Measurements from ENCODE around the gene CEP135. TPM values are rescaled to one million over a fixed set of nuclear protein-coding genes. Genes with fewer than 3 reads are reported as not detected.
A peak's percentile ranks its signal among the peaks of the same experiment; 100 is the strongest.
"Not testable (repeated sequence)": the region's sequence is repeated elsewhere in the genome, so short reads cannot be mapped to it uniquely, and the experiment has no call there.

Gene CEP135
- total RNA-seq, 2 experiments from 2014 or later = 15.5 to 16.8 TPM

DNA sequence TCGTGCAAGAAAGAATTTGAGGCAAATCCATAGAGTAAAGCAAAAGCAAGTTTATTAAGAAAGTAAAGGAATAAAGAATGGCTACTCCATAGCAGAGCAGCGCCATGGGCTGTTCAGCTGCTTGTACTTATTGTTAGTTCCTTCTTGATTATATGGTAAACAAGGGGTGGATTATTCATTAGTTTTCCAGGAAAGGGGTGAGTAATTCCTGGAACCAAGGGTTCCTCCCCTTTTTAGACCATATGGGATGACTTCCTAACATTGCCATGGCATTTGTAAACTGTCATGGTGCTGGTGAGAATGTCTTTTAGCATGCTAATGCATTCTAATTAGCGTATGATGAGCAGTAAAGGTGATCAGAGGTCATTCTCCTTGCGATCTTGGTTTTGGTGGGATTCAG is 23.5 kb upstream of the CEP135 start:
- CTCF ChIA-PET = no interaction called here
- POLR2A ChIA-PET = no interaction called here
- no peak overlapping the region for H3K27ac Mint-ChIP-seq
- no peaks in the 10 kb centered on the region for H3K27me3 Mint-ChIP-seq
- H3K4me1 Mint-ChIP-seq (ENCODE audit: low read depth) = no peaks in the 10 kb centered on the region
- DNase-seq = no peak
- intact Hi-C loops (cut with micrococcal nuclease) = no loop called here
- peaks cover 12% of the 10 kb centered on the region for H3K9me3 Mint-ChIP-seq
- H3K4me3 Mint-ChIP-seq = no peak overlapping the region
- no peaks in the 10 kb centered on the region for H3K36me3 Mint-ChIP-seq

DNA sequence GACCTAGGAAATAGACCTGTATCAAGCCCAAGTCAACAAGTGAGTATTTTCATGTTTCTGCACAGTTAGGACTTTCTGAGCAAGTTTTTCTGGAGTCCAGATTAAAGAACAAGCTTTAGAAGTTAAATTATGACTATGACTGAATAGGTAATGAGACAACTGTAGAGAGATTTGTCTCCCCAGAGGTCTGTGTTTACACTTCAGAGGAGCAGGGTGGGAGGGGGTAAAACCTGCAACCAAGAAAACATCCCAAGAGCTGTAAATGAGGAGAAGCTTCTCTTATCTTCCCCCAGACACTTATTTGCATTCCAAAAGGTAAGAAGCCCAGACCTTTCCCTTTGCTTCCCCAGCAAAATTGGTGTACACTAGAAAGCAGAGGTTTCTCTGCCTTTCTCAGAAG is 22.1 kb upstream of the CEP135 start:
- H3K27me3 Mint-ChIP-seq = no peaks in the 10 kb centered on the region
- ChIA-PET POLR2A (no interaction called here), CTCF (no interaction called here)
- H3K4me1 Mint-ChIP-seq (ENCODE audit: low read depth) = no peaks in the 10 kb centered on the region
- H3K27ac Mint-ChIP-seq = no peak overlapping the region
- no peak overlapping the region for H3K4me3 Mint-ChIP-seq
- intact Hi-C loops (cut with micrococcal nuclease) = no loop called here
- peaks cover 12% of the 10 kb centered on the region for H3K9me3 Mint-ChIP-seq
- no peaks in the 10 kb centered on the region for H3K36me3 Mint-ChIP-seq
- no peak for DNase-seq

DNA sequence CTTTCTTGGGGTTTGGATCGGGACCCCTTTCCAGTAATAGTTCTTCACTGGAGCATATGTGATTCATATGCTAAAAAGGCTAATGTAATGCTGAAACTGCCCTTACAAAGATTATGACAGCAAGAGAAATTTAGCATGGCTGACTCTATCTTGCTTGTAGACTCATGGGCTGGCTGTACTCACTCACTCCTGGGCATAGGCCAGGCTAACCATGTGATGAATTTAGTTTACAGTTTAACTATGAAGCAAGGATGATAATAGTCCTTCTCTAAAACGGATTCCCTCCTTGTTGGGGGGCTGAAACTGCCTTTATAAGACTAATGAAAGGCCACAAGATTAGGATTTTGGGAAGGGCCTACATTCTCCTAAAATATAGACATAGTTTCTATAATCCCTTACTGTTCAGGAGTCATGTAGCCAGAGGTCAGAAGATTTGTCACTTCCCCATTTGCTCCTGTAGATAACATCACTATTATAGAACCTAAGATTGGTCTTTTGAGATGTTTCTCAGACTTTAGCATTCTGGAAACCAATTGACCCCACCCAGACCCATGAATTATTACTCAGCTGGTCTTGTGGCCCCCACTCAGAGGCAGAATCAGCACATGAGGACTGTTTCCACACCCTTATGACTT is 20.8 kb upstream of the CEP135 start:
- H3K36me3 Mint-ChIP-seq = no peaks in the 10 kb centered on the region
- H3K4me3 Mint-ChIP-seq = no peak overlapping the region
- intact Hi-C loops (cut with micrococcal nuclease) = no loop called here
- H3K4me1 Mint-ChIP-seq (ENCODE audit: low read depth) = no peaks in the 10 kb centered on the region
- peaks cover 18% of the 10 kb centered on the region for H3K9me3 Mint-ChIP-seq
- CTCF ChIA-PET = no interaction called here
- POLR2A ChIA-PET = no interaction called here
- no peak for DNase-seq
- H3K27ac Mint-ChIP-seq = no peak overlapping the region
- H3K27me3 Mint-ChIP-seq = no peaks in the 10 kb centered on the region

DNA sequence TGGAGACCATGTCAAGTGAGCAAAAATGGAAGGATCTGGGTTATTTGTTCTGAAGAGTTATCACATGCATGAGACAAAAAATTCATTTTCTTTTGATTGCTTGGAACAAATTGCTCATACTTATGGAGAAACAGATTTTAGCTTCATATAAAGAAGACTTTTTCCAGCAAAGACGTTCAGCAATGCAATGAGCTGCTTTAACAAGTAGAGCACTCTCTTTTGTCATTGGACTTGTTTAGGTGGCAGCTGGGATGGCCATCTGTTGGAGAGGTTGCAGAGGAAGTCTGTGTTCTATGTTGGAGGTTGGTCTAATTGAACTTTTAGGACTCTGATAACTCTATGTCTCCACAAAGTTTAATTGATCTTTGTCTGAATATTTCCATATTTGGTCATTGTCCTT is 19.9 kb upstream of the CEP135 start:
- H3K27ac Mint-ChIP-seq = no peak overlapping the region
- H3K4me1 Mint-ChIP-seq (ENCODE audit: low read depth) = no peaks in the 10 kb centered on the region
- POLR2A ChIA-PET = no interaction called here
- H3K27me3 Mint-ChIP-seq = no peaks in the 10 kb centered on the region
- H3K36me3 Mint-ChIP-seq = no peaks in the 10 kb centered on the region
- CTCF ChIA-PET = no interaction called here
- intact Hi-C loops (cut with micrococcal nuclease) = no loop called here
- no peak for DNase-seq
- H3K9me3 Mint-ChIP-seq = peaks cover 23% of the 10 kb centered on the region
- no peak overlapping the region for H3K4me3 Mint-ChIP-seq

DNA sequence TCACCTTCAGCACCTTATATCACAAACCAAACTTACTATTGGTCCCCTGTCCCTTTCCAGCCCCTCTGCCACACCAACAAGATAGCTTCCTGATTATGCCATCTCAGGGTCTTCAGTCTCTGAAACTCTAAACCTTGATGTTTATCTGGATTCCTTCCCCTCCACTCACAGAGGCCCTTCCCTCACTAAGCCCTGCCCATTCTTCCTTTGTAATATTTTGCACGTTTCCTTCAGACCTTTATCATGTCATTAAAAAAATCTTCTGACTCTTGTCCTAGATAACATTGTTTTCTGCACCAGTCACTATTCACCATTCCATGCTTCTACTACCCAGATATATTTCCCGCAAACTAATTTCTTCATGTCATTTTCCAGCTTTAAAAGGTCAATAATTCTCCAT is 17.7 kb upstream of the CEP135 start:
- H3K4me3 Mint-ChIP-seq = no peak overlapping the region
- no peaks in the 10 kb centered on the region for H3K4me1 Mint-ChIP-seq (ENCODE audit: low read depth)
- no peaks in the 10 kb centered on the region for H3K27me3 Mint-ChIP-seq
- intact Hi-C loops (cut with micrococcal nuclease) = no loop called here
- POLR2A ChIA-PET = no interaction called here
- H3K27ac Mint-ChIP-seq = no peak overlapping the region
- H3K36me3 Mint-ChIP-seq = peaks cover 6% of the 10 kb centered on the region
- peaks cover 42% of the 10 kb centered on the region for H3K9me3 Mint-ChIP-seq
- DNase-seq = no peak
- CTCF ChIA-PET = no interaction called here

DNA sequence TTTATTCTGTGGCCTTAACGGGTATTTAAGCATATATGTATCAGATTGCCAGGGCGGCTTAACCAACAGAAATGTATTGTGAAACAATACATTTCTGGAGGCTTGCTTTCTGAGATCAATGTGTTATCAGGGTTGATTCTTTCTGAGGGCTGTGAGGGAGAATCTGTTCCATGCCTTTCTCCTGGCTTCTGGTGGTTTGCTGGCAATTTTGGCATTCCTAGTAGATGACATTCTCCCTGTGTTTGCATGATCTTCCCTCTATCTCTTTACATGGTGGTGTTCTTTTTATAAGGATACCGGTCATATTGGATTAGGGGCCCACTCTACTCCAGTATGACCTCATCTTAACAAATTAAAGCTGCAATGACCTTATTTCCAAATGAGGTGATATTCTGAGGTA is 16.9 kb upstream of the CEP135 start:
- DNase-seq = no peak
- CTCF ChIA-PET = no interaction called here
- Mint-ChIP-seq H3K27ac (no peak overlapping the region), H3K4me3 (no peak overlapping the region), H3K9me3 (peaks cover 50% of the 10 kb centered on the region), H3K36me3 (peaks cover 11% of the 10 kb centered on the region), H3K27me3 (no peaks in the 10 kb centered on the region), H3K4me1 (ENCODE audit: low read depth) (no peaks in the 10 kb centered on the region)
- intact Hi-C loops (cut with micrococcal nuclease) = no loop called here
- POLR2A ChIA-PET = no interaction called here

DNA sequence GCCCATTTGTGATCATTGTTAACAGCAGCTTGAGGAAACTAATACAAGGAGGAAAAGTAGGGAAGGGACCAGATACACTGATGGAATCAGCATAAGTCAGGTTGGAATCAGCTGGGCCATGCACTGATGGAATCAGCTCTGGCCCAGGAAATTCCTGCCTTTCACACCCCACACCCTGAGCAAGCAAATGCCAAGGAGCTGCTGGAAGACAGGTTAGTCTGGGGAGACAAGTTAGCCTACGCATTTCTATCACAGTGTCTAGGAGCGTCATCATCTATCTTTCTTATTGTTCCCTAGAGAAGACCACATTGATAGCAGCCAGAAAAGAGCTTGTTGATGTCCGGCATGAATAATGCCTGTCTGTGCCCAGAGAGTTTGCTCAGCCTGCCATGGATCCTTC is 16.2 kb upstream of the CEP135 start:
- ChIA-PET CTCF (no interaction called here), POLR2A (no interaction called here)
- H3K36me3 Mint-ChIP-seq = peaks cover 14% of the 10 kb centered on the region
- intact Hi-C loops (cut with micrococcal nuclease) = no loop called here
- H3K4me1 Mint-ChIP-seq (ENCODE audit: low read depth) = no peaks in the 10 kb centered on the region
- no peak overlapping the region for H3K27ac Mint-ChIP-seq
- H3K9me3 Mint-ChIP-seq = peaks cover 56% of the 10 kb centered on the region
- no peak for DNase-seq
- H3K4me3 Mint-ChIP-seq = no peak overlapping the region
- H3K27me3 Mint-ChIP-seq = no peaks in the 10 kb centered on the region

DNA sequence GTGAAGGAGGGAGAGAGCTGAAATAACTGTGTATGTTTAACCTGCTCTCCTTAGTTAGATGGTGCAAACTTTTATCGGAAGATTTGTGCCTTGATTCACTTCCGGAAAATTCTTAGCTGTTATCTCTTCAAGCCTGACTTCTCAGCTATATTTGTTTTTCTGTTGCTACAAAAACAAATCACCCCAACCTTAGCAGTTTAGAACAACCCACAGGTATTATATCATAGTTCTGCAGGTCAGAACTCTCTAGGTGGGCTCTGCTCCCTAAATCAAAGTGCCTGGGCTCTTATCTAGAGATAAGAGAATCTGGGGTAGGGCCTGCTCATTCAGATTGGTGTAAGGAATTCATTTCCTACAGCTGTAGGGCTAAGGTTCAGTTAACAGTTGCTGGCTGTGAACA is 15.1 kb upstream of the CEP135 start:
- no peaks in the 10 kb centered on the region for H3K27me3 Mint-ChIP-seq
- H3K4me1 Mint-ChIP-seq (ENCODE audit: low read depth) = no peaks in the 10 kb centered on the region
- peaks cover 25% of the 10 kb centered on the region for H3K36me3 Mint-ChIP-seq
- ChIA-PET POLR2A (no interaction called here), CTCF (no interaction called here)
- no peak overlapping the region for H3K4me3 Mint-ChIP-seq
- H3K27ac Mint-ChIP-seq = no peak overlapping the region
- H3K9me3 Mint-ChIP-seq = peaks cover 62% of the 10 kb centered on the region
- intact Hi-C loops (cut with micrococcal nuclease) = no loop called here
- DNase-seq = no peak

DNA sequence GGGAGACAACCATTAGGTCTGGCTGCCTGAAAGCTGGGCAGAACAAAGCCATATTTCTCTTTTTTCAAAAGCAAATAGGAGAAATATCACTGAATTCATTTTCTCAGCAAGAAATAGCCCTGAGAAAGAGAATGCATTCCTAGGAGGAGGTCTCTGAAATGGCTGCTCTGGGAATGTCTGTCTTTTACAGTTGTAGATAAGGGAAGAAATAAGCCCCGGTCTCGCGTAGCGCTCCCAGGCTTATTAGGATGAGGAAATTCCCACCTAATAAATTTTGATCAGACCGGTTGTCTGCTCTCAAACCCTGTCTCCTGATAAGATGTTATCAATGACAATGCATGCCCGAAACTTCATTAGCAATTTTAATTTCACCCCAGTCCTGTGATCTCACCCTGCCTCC is 12.8 kb upstream of the CEP135 start:
- H3K27ac Mint-ChIP-seq; DNase-seq; H3K4me3 Mint-ChIP-seq; CTCF ChIA-PET; H3K4me1 Mint-ChIP-seq (ENCODE audit: low read depth); intact Hi-C loops (cut with micrococcal nuclease); POLR2A ChIA-PET; H3K27me3 Mint-ChIP-seq: not testable (repeated sequence)
- H3K36me3 Mint-ChIP-seq = peaks cover 45% of the 10 kb centered on the region
- peaks cover 76% of the 10 kb centered on the region for H3K9me3 Mint-ChIP-seq

DNA sequence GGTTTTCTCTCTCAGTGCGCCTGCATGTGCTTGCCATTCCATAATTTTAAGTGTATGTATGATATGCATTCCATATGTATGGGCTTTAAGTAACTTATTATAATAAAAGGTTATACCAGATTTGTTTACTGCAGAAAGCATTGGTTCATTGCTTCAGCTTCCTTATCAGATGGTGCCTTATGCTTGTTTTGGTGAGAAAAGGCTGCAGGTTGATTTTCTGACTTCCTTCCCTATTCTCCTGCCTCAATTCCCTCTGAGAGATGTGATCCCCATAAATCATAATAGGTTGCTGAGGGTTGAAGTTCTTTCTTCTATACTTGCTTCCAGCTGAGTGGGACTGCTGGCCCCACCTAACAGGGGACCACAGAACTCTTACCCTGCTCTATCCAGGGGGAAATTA is 10.3 kb upstream of the CEP135 start:
- DNase-seq = no peak
- Mint-ChIP-seq H3K36me3 (peaks cover 47% of the 10 kb centered on the region), H3K4me3 (no peak overlapping the region), H3K9me3 (peaks cover 80% of the 10 kb centered on the region), H3K27me3 (no peaks in the 10 kb centered on the region), H3K27ac (no peak overlapping the region), H3K4me1 (ENCODE audit: low read depth) (no peaks in the 10 kb centered on the region)
- ChIA-PET POLR2A (interaction anchor here (1.0 kb wide), 1 partner anchor 9 kb away, joined by 4 read pairs; no protein-coding TSS in a partner anchor), CTCF (interaction anchor here (1.0 kb wide), 1 partner anchor 362 kb away, joined by 4 read pairs; no protein-coding TSS in a partner anchor)
- intact Hi-C loops (cut with micrococcal nuclease) = no loop called here

DNA sequence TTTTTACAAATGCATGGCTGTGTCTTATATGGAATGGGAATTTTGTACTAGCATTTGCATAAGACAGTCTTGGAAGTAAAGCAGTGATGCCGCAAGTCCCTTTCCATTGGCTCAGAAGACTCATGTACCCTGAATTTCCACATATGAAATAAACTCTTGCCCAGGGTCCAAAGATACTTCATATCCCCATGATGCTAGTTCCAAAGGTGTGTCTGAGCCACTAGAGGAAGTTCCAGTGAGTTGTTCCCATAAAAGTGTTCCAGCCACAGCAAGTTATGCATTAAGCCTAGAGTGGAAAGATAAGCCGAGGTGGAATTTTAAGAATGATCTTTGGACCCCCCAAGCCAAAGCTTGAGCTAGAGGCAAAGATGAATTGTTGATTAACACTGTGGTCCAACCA is 9.3 kb upstream of the CEP135 start:
- H3K27ac Mint-ChIP-seq = no peak overlapping the region
- no peaks in the 10 kb centered on the region for H3K4me1 Mint-ChIP-seq (ENCODE audit: low read depth)
- ChIA-PET POLR2A (interaction anchor here (1.0 kb wide), 1 partner anchor 8 kb away, joined by 4 read pairs; no protein-coding TSS in a partner anchor), CTCF (interaction anchor here (1.0 kb wide), 1 partner anchor 361 kb away, joined by 4 read pairs; no protein-coding TSS in a partner anchor)
- H3K27me3 Mint-ChIP-seq = no peaks in the 10 kb centered on the region
- no peak overlapping the region for H3K4me3 Mint-ChIP-seq
- intact Hi-C loops (cut with micrococcal nuclease) = no loop called here
- peaks cover 51% of the 10 kb centered on the region for H3K36me3 Mint-ChIP-seq
- peaks cover 80% of the 10 kb centered on the region for H3K9me3 Mint-ChIP-seq
- no peak for DNase-seq

DNA sequence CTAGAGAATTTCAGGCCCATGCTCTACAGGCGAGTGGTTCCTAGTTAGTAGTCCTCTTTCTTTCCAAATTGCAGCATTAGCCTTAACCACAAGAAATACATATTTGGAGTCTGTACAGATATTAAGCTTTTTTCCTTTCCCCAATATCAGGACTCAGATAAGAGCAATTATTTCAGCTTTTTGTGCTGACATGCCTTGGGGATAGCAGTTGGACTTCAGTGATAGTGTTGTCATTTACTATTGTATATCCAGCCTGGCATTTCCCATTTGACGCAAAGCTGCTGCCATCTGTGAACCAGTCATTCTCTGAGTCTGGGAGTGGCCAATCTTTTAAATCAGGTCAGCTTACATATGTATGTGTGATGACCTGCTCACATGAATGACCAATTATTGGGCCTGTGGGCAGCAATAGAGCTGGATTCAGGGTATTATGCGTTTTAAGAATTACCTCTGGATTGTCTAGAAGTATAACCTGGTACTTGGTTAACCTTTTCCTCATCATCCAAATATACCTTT is 6.8 kb upstream of the CEP135 start:
- ChIA-PET CTCF (no interaction called here), POLR2A (no interaction called here)
- no peaks in the 10 kb centered on the region for H3K27me3 Mint-ChIP-seq
- H3K36me3 Mint-ChIP-seq = peaks cover 47% of the 10 kb centered on the region
- no peak for DNase-seq
- peaks cover 9% of the 10 kb centered on the region for H3K4me1 Mint-ChIP-seq (ENCODE audit: low read depth)
- peaks cover 60% of the 10 kb centered on the region for H3K9me3 Mint-ChIP-seq
- no peak overlapping the region for H3K27ac Mint-ChIP-seq
- H3K4me3 Mint-ChIP-seq = no peak overlapping the region
- intact Hi-C loops (cut with micrococcal nuclease) = loop anchor here (10.0 kb wide), 2 partner anchors 713 to 883 kb away; partner anchors contain the start of gene SPINK2

DNA sequence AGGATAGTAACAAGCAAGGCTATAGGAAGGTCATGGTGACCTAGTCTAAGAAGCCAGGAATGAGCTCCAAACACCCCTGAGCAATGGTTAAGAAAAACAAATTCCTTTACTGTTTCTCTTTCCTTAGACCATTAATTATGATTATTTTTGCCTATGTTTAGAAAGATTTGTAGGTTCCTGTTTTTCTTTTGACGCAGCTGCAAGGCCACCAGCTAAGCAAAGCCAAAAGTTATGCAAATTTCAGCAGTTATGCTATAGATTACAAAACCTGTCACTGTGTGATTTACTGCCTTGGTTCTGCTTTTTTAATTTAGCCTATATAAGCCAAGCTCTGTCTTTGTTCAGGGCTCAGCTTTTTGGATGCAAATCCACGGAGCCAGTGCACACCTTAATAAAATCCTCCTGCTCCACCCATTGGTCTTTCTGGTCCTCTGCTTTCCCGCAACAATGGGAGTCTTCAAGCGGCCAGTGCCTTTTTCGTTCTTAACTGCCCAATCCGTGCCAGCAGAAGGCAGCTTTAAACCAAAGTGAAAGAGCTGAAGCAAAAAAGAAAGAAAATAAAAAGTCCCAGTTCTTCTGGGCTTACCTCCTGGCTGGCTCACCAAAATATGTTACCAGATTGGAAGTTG is 1.4 kb upstream of the CEP135 start:
- H3K36me3 Mint-ChIP-seq = peaks cover 17% of the 10 kb centered on the region
- POLR2A ChIA-PET = interaction anchor here (1.5 to 3.4 kb wide), 4 partner anchors 9 to 489 kb away, joined by 4 to 25 read pairs (median 9); partner anchors contain the start of genes AASDH, PAICS and PPAT
- H3K9me3 Mint-ChIP-seq = peaks cover 13% of the 10 kb centered on the region
- intact Hi-C loops (cut with micrococcal nuclease) = loop anchor here (5.0 to 10.0 kb wide), 4 partner anchors 80 to 877 kb away; partner anchors contain the start of gene SPINK2
- H3K4me3 Mint-ChIP-seq = peak overlapping the region; percentile 80
- H3K27ac Mint-ChIP-seq = peak overlapping the region; percentile 91
- peak; percentile 35 for DNase-seq
- peaks cover 31% of the 10 kb centered on the region for H3K4me1 Mint-ChIP-seq (ENCODE audit: low read depth)
- H3K27me3 Mint-ChIP-seq = no peaks in the 10 kb centered on the region
- CTCF ChIA-PET = interaction anchor here (0.5 to 2.9 kb wide), 7 partner anchors 47 to 762 kb away, joined by 3 to 17 read pairs (median 6); no protein-coding TSS in a partner anchor

Data from activated CD4-positive, alpha-beta memory T cell treated with anti-CD3 and anti-CD28 coated beads for 36 hours (primary cell).